HCT116 (cell line): ENCODE measurements around the gene LZTR1. TPM values are rescaled to one million over a fixed set of nuclear protein-coding genes. Genes with fewer than 3 reads are reported as not detected.

ENCODE experiments used
- ATAC-seq: fragments of 200-7000 bp; cut with Tn5 transposase; 2 replicates; pipeline ENCODE4 v1.9.1; 2020; ENCODE audit warnings: mild to moderate bottlenecking, moderate library complexity
- BruUV-seq: library from RNA; stranded (reverse); fragments of 400-500 nt; replicated peaks from 2 replicates; lab custom pipeline; 2021; lab: Mats Ljungman, UMichigan
- CTCF ChIA-PET: fragments of 300-600 bp; sonication (Branson Sonifier 250); formaldehyde crosslinking; loops from one replicate; lab custom pipeline; 2021; ENCODE audit warnings: antibody characterized with exemption; lab: Charles Lee
- POLR2A ChIA-PET: fragments of 300-600, 350-600 bp; sonication (Branson Sonifier 250); formaldehyde crosslinking; loops from one replicate; lab custom pipeline; 2021; ENCODE audit warnings: antibody characterized with exemption; lab: Charles Lee
- RAD21 ChIA-PET, 2 experiments: fragments of 300-600 bp; sonication (Branson Sonifier 250); formaldehyde crosslinking; loops; one replicate each; lab custom pipeline; 2023; ENCODE audit warnings: low total read pairs in 2 of 2; ENCODE audit not compliant: uncharacterized antibody in 2 of 2, unreplicated experiment in 2 of 2, low non-redundant PET in 1 of 2; lab: Charles Lee
- DNase-seq: peaks from one replicate; pipeline ENCODE4 v3.0.0-alpha.2; 2010; ENCODE audit warnings: low read depth, low spot score
- H2AFZ ChIP-seq: fragments of 200-600 bp; shearing (Covaris generic), sonication (generic); 2 replicates; pipeline ENCODE4 v1.6.1; 2017; ENCODE audit warnings: low read depth, mixed run types, mixed read lengths, antibody characterized with exemption, low read length; ENCODE audit not compliant: poor library complexity, severe bottlenecking
- H3K27ac ChIP-seq: 2 replicates; pipeline ENCODE4 v1.5.1; 2012; ENCODE audit warnings: low read depth, low read length
- H3K27me3 ChIP-seq: fragments of 200-600 bp; sonication (generic); 2 replicates; pipeline ENCODE4 v1.6.1; 2016; ENCODE audit warnings: mixed run types, low read length, mixed read lengths; ENCODE audit not compliant: insufficient read depth
- H3K36me3 ChIP-seq, 2 experiments: fragments of 200-500 bp in 1 of 2; fragments of 200-600 bp in 1 of 2; sonication (Bioruptor generic) in 1 of 2; sonication (generic) in 1 of 2; 2 replicates each; pipeline versions ENCODE4 v1.5.1 to v1.6.1; 2014 to 2016; ENCODE audit warnings: low read length in 2 of 2, inconsistent platforms in 1 of 2, mixed read lengths in 1 of 2, mixed run types in 1 of 2; ENCODE audit not compliant: insufficient read depth in 2 of 2, control insufficient read depth in 1 of 2
- H3K4me1 ChIP-seq, 2 experiments: fragments of 200-600 bp in 1 of 2; sonication (generic) in 1 of 2; 2 replicates each; pipeline versions ENCODE4 v1.5.1 to v1.6.1; 2012 to 2017; ENCODE audit warnings: low read length in 2 of 2, inconsistent platforms in 1 of 2, mild to moderate bottlenecking in 1 of 2, mixed read lengths in 1 of 2, mixed run types in 1 of 2, moderate library complexity in 1 of 2; ENCODE audit not compliant: insufficient read depth in 2 of 2, control insufficient read depth in 1 of 2
- H3K4me2 ChIP-seq: fragments of 200-600 bp; sonication (generic); 2 replicates; pipeline ENCODE4 v1.6.1; 2017; ENCODE audit warnings: mixed run types, low read length, mixed read lengths
- H3K4me3 ChIP-seq, 2 experiments: fragments of 200-600 bp in 1 of 2; sonication (generic) in 1 of 2; replicated peaks in 1 of 2; 2 replicates each; pipeline ENCODE4 v1.5.1; 2011 to 2016; ENCODE audit warnings: low read length in 2 of 2, control low read depth in 1 of 2, low read depth in 1 of 2, mild to moderate bottlenecking in 1 of 2, mixed read lengths in 1 of 2, mixed run types in 1 of 2
- H3K79me2 ChIP-seq: fragments of 200-600 bp; sonication (generic); 2 replicates; pipeline ENCODE4 v1.6.1; 2017; ENCODE audit warnings: mild to moderate bottlenecking, mixed run types, low read length, moderate library complexity, mixed read lengths; ENCODE audit not compliant: insufficient read depth
- H3K9ac ChIP-seq: fragments of 200-600 bp; sonication (generic); 2 replicates; pipeline ENCODE4 v1.6.1; 2016; ENCODE audit warnings: low read length, mixed read lengths
- H3K9me2 ChIP-seq: fragments of 200-600 bp; sonication (generic), shearing (Covaris generic); 2 replicates; pipeline ENCODE4 v1.6.1; 2017; ENCODE audit warnings: mixed run types, mild to moderate bottlenecking, moderate library complexity; ENCODE audit not compliant: insufficient read depth
- H3K9me3 ChIP-seq, 2 experiments: fragments of 200-500 bp in 1 of 2; fragments of 200-600 bp in 1 of 2; sonication (Bioruptor generic) in 1 of 2; sonication (generic) in 1 of 2; 2 replicates each; pipeline ENCODE4 v1.6.1; 2014 to 2017; ENCODE audit warnings: low read length in 2 of 2, mixed read lengths in 2 of 2, inconsistent platforms in 1 of 2, low read depth in 1 of 2, mild to moderate bottlenecking in 1 of 2, mixed run types in 1 of 2, moderate library complexity in 1 of 2; ENCODE audit not compliant: control insufficient read depth in 1 of 2, insufficient read depth in 1 of 2
- H4K20me1 ChIP-seq: fragments of 200-600 bp; sonication (generic), shearing (Covaris generic); 2 replicates; pipeline ENCODE4 v1.6.1; 2017; ENCODE audit warnings: mixed run types, mild to moderate bottlenecking, moderate library complexity; ENCODE audit not compliant: insufficient read depth
- ELF1 ChIP-seq: IDR thresholded peaks from 2 replicates; pipeline ENCODE4 v1.6.1; 2012; ENCODE audit warnings: low read depth, borderline replicate concordance
- EZH2phosphoT487 ChIP-seq: fragments of 200-600 bp; IDR thresholded peaks from 2 replicates; pipeline ENCODE4 v1.6.1; 2018; ENCODE audit warnings: antibody characterized with exemption, borderline replicate concordance
- POLR2AphosphoS5 ChIP-seq: IDR thresholded peaks from 2 replicates; pipeline ENCODE4 v1.6.1; 2011; ENCODE audit warnings: mild to moderate bottlenecking, low read depth, low read length, moderate library complexity
- SIN3A ChIP-seq: IDR thresholded peaks from 2 replicates; pipeline ENCODE4 v1.6.1; 2012; ENCODE audit warnings: low read depth
- SP1 ChIP-seq: IDR thresholded peaks from 2 replicates; pipeline ENCODE4 v1.6.1; 2012; ENCODE audit warnings: low read depth
- SRF ChIP-seq: IDR thresholded peaks from 2 replicates; pipeline ENCODE4 v1.6.1; 2012; ENCODE audit warnings: low read depth
- ZBTB33 ChIP-seq: IDR thresholded peaks from 2 replicates; pipeline ENCODE4 v1.6.1; 2011; ENCODE audit warnings: mild to moderate bottlenecking, low read length, moderate library complexity; ENCODE audit not compliant: insufficient replicate concordance; ENCODE audit errors: extremely low read depth
- ZFX ChIP-seq: fragments of 450-650 bp; IDR thresholded peaks from 2 replicates; pipeline ENCODE4 v1.6.1; 2017
- intact Hi-C: fragments of 100-400 bp; cut with micrococcal nuclease; formaldehyde crosslinking; loops from 2 replicates; pipeline ENCODE4 v1.10.0; 2022
- total RNA-seq: library from RNA; stranded (reverse); gene quantifications from one replicate; pipeline ENCODE4 v1.2.1, GENCODE V29; 2021; ENCODE audit not compliant: unreplicated experiment

Gene LZTR1
- total RNA-seq, 1 experiment from 2014 or later = 56.5 TPM

- ATAC-seq (no peak), DNase-seq (no peak)
- no peaks in the 10 kb centered on the region for H3K9me3 ChIP-seq
- BruUV-seq = no TSS peak
- no peak overlapping the region for H3K4me2 ChIP-seq
- H3K79me2 ChIP-seq = no peaks in the 10 kb centered on the region
- TF ChIP-seq SRF (no peak), EZH2phosphoT487 (no peak), SIN3A (no peak), ELF1 (no peak), SP1 (no peak), ZFX (no peak), ZBTB33 (no peak), POLR2AphosphoS5 (no peak)
- intact Hi-C loops = no loop called here
- POLR2A ChIA-PET = interaction anchor here (1.3 to 3.8 kb wide), 2 partner anchors 11 to 14 kb away, joined by 6 to 9 read pairs; partner anchors contain the start of gene LZTR1
- H3K9me2 ChIP-seq = no peaks in the 10 kb centered on the region
- H4K20me1 ChIP-seq = no peaks in the 10 kb centered on the region
- H3K9ac ChIP-seq = no peak overlapping the region
- H2AFZ ChIP-seq = no peak overlapping the region
- no peaks in the 10 kb centered on the region for H3K27me3 ChIP-seq
- no peak overlapping the region for H3K27ac ChIP-seq
- peaks cover 0 to 4% of the 10 kb centered on the region in 2 experiments; a peak in 1 of 4 replicates for H3K4me1 ChIP-seq
- CTCF ChIA-PET = no interaction called here
- H3K36me3 ChIP-seq = no peaks in the 10 kb centered on the region
- RAD21 ChIA-PET = no interaction called here
- no peak overlapping the region for H3K4me3 ChIP-seq
Observed at GRCh38 chr22:20968281-20968977, 13.7 kb upstream of the LZTR1 start.
